Measurements from ENCODE around the gene ERC1.
"Not testable (repeated sequence)": the region's sequence is repeated elsewhere in the genome, so short reads cannot be mapped to it uniquely, and the experiment has no call there.

Gene ERC1

DNA sequence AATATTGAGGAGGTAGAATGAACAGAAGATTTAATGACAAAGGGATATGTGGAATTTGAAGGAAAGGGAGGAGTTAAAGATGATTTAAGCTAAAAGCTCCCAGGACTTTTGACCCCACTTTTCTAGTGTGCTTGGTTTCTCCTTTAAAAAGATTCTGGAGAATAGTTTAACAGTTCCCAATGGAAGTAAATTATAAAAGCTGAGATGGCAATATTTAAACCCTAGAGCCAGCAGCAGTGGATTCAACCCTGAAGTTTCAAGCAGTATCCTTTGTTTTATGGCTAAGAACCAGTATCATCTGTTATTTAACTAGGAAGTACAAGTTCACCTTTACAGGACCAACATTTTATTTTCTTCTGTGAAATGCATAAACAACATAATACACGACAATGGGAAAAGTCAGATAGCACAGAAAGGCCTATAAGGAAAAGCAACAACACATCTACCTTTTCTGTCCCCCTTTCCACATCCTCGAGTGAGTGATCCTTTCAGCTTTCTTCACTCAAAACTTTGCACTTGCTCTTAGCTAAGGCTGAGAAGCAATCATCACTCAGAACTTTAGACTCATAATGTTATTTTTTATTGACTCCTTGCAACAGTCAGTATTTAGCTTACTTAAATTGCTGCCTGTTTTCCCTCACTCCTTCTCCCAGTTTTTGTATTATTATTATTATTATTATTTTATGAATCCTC, 338.9 kb downstream of the ERC1 start:
- no peak for DNase-seq

DNA sequence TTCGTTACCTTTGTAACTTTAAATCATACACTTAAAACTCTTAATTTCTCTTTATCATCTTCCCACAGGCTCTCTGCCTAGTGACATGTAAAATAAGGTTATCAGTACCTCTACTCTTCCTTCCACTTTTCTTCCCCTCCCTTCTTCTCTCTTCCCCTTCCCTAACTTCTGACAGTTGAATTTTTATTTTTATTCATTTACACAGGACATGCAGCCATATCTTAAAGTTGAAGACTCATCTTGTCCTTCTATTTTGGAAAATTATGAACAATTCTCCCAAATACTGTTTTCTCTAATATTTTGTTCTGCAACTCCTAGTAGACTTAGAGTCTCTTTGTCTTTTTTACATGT, 339.4 kb downstream of the ERC1 start:
- no peak for DNase-seq

GRCh38 chr12:1332327-1332726, 341.3 kb downstream of the ERC1 start:
- DNase-seq: no peak

GRCh38 chr12:1338483-1339177, 347.6 kb downstream of the ERC1 start:
- no peak for DNase-seq

DNA sequence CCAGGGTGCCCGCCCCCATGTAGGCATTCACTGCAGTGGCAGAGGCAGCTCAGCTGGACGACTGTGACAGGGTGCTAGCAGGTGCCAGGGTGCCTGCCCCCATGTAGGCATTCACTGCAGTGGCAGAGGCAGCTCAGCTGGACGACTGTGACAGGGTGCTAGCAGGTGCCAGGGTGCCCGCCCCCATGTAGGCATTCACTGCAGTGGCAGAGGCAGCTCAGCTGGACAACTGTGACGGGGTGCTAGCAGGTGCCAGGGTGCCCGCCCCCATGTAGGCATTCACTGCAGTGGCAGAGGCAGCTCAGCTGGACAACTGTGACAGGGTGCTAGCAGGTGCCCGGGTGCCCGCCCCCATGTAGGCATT, 348.1 kb downstream of the ERC1 start:
- DNase-seq: not testable (repeated sequence)

- no peak for DNase-seq
Observed at GRCh38 chr12:1339618-1340319, 348.7 kb downstream of the ERC1 start.

- DNase-seq: not testable (repeated sequence)
Observed at GRCh38 chr12:1341270-1341669, 350.2 kb downstream of the ERC1 start.

DNA sequence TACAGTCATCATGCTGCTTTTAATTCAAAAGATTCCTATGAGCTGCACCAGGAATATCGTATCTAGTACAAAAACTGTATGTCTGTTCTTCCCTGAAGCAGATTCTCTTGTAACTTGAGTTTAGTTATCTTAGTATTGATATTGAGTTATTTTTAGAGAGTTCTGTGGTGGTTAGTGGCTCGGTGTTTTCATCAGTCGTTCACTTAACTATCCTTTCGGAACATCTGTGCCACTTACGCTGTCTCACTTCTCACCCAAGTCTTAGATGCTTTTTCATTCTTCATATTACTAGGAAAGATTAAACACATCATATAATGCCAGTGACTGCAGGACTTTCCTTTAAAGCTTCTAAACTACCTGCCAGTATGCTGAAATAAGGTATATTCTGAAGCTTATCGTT, 352.4 kb downstream of the ERC1 start:
- no peak for DNase-seq

DNA sequence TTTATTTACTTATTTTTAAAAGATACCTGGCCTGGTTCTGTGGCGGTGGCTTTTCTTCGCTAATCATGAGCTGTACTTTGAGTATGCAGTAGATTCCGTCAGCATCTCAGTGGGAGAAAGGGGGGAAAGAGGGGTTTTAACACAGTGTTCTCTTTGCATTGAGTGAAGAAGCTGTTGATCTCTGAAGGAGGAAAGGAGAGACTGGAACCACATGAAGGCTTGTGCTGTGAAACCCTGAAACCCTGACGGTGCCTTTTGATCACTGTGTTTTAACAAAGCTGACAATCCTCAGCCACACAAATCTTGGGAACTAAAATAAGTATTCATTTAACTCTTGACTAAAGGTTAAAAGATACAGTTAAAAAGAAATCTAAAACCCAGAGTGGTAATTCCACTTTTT, 353.2 kb downstream of the ERC1 start:
- no peak for DNase-seq

GRCh38 chr12:1346126-1346525, 355.1 kb downstream of the ERC1 start:
- DNase-seq: no peak

DNA sequence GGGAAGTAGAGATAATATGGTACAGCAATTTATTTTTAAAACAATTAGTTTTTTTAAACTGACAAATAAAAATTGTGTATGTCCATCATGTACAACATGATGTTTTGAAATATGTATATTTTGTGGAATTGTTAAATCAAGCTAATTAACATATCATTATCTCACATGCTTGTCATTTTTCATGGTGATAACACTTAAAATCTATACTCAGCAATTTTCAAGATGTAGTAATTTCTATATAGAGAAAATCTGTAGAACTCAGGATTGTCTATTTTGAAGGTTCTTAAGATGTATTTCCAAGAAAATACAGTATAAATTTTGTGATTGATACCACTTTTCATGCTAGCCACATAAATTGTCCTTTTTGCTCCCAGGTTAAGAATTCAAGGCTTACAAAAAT, 356.3 kb downstream of the ERC1 start:
- no peak for DNase-seq

GRCh38 chr12:1348606-1349005, 357.6 kb downstream of the ERC1 start:
- DNase-seq: no peak

- DNase-seq: no peak
Observed at GRCh38 chr12:1350055-1350933, 359.3 kb downstream of the ERC1 start.

DNA sequence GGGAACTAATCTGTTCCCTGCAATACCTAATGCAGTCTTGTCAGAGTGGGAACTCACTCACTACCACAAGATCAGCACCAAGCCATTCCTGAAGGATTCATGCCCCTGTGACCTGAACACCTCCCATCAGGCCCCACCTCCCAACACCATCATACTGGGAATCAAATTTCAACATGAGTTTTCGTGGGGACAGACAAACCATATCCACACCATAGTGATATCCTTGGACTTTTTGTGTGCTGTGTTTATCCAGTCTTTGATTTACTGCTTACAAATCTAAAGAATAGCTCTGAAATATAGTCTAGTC, 359.9 kb downstream of the ERC1 start:
- DNase-seq: no peak

DNA sequence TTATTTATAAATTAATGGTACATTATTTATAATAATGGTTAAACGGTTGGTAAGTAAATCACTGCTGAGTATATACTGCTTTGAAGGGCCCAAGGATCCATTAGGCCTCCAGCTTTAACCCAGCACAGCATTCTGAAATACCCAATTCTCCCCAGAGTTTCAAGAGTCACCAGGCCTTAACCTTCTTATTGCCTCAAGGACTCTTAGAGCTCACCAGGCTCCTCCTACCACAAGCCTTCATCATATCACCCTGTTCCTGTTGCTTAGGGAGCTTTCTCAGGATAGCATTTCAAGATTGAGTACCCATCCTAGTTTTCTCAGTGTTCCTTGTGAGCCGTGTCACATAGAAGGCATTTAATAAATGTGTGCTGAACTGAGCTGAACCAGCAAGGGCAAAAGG, 360.9 kb downstream of the ERC1 start:
- DNase-seq: no peak

DNA sequence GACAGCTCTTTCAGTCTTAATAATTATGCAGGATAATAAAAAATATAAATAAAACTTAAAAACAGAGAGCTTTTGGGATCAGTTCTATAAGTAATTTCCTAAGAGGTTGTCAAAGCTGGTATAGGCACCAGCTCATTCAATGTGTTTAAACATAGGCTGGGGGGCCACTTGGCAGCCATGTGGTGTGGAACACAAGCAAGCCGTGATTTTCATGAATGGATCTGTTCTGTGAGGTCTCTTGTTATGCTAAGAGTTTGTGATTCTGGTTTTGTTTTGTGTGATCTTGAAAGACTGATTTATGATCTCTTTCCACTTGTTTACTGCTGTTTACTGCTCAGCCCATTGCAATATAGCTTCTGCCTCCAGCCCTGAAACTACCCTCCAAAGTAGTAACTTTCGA, 362.4 kb downstream of the ERC1 start:
- DNase-seq: no peak

DNA sequence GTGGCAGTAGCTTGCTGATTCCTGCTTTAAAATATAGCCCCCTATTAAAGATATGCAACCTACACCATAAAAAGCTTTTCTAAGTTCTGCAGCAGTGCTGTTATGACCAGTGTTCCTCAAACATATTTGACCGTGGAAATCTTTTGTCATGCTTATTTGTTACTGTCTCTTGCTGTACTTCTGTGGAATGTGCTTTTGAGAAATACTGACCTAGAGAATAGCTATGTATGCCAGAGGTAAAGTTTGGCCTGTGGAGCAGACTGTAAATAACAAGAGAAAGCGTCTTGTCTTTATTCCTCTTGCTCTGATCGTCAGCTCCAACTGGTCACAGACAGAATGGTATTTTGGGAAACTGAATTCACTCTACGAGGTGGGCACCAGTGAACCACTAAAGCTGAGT, 364.4 kb downstream of the ERC1 start:
- DNase-seq: no peak

DNA sequence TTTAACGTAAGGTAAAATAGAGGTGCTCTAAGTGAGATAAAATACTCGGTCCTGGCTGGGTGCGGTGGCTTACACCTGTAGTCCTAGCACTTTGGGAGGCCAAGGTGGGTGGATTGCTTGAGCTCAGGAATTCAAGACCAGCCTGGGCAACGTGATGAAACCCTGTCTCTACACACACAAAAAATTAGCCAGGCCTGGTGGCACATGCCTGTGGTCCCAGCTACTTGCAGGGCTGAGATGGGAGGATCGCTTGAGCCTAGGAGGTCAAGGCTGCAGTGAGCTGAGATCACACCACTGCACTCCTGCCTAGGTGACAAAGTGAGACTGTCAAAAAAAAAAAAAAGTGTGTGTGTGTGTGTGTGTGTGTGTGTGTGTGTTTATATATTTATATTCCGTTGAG, 364.8 kb downstream of the ERC1 start:
- DNase-seq: not testable (repeated sequence)

DNA sequence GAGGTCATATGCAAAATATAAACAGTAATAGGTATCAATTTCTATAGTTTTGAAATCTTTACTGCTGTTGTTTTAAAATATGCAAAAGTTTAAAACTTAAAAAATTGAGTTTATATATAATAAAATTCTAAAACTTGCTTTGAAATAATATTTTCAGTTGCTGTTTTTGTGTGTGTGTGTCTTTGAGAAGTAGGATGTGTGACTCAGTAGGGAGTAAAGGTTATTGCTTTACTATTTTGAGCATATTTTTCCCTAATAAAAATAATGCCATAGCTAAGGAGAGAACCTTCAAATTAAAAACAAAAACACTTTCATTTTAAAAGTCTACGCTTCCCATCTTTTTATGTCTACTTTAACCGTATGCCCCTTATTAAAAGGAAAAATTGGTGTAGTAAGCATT, 365.3 kb downstream of the ERC1 start:
- DNase-seq: no peak

- DNase-seq: peak; percentile 20
Observed at GRCh38 chr12:1357171-1357570, 366.1 kb downstream of the ERC1 start.

GRCh38 chr12:1357711-1358110, 366.7 kb downstream of the ERC1 start:
- no peak for DNase-seq

DNA sequence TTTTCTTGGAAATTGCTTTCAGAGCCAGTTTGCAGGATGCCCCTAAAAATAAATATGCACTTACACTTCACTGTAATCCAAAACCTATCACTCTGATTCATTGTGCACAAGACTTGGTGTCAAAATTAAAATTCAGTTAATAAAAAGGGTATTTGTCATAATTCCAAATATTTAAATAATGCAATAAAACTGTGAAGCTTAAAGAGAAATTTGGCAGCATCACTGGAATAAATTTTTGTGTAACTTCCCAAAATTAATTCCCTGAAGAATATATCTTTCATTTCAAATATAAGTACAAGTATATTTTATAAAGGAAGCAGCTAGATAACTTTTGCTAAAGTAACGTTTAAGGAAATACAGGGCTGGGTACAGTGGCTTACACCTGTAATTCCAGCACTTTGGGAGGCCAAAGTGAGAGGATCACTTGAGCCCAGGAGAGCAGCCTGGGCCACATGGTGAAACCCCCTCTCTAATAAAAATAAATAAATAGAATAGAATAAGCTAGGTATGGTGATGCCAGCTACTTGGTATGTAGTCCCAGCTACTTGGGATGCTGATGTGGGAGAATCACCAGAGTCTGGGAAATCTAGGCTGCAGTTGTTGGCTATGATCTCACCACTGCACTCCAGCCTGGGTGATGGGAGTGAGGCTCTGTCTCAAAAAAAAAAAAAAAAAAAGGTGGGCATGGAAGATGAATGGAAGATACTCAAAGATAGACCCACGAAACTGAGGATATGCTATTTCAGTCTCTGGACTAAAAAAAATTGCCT, 369.6 kb downstream of the ERC1 start:
- no peak for DNase-seq

DNA sequence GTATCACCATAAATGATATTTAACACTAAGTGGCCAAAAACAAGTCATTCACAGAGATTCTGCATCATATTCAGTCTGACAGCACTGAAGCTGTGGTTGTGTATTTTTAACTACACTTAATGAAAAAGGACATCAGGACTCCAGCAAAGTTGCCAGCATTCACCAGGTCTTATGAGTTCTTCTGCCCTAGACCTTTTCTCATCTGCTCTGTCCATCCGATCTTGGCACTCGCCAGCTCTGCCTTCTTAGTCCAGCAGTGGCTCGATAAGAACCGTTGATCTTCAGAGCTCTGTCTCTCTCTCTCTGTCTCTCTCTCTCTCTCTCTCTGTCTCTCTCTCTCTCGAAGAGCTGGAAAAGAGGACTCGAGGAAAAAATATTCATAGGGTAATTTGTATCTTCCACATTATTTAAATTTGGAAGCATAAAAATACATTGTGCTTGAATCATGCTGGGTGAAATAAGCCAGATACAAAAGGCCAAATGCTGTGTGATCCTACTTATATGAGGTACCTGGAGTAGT, 371.2 kb downstream of the ERC1 start:
- no peak for DNase-seq
